IMR-90 (cell line): ENCODE results near the gene EHBP1. TPM values are rescaled to one million over a fixed set of nuclear protein-coding genes. Genes with fewer than 3 reads are reported as not detected.

ENCODE experiments used
- ATAC-seq: fragments of 200-7000 bp; cut with Tn5 transposase; 2 replicates; pipeline ENCODE4 v1.9.1; 2020; ENCODE audit warnings: low read depth, mild to moderate bottlenecking, moderate library complexity
- BruUV-seq: library from RNA; stranded (reverse); fragments of 400-500 nt; replicated peaks from 2 replicates; lab custom pipeline; 2021; lab: Mats Ljungman, UMichigan
- CTCF ChIA-PET: fragments of 300-600 bp; formaldehyde crosslinking; extraction: SDS; loops from one replicate; lab custom pipeline; 2021; ENCODE audit warnings: antibody characterized with exemption; lab: Yijun Ruan, JAX
- POLR2A ChIA-PET: fragments of 300-600 bp; sonication (Branson Sonifier 250); formaldehyde crosslinking; loops from one replicate; lab custom pipeline; 2022; ENCODE audit warnings: antibody characterized with exemption; ENCODE audit not compliant: unreplicated experiment; lab: Charles Lee
- DNase-seq: peaks from one replicate; pipeline ENCODE4 v3.0.0; 2013
- H2AFZ ChIP-seq: replicated peaks from 2 replicates; pipeline ENCODE3; 2013; ENCODE audit warnings: low read length, mild to moderate bottlenecking; ENCODE audit not compliant: poor library complexity
- H2AK5ac ChIP-seq: 2 replicates; pipeline ENCODE4 v1.6.1; 2013; ENCODE audit warnings: low read depth, low read length, inconsistent platforms
- H2AK9ac ChIP-seq: replicated peaks from 2 replicates; pipeline ENCODE3; 2013; ENCODE audit warnings: mild to moderate bottlenecking, low read depth, low read length, moderate library complexity; ENCODE audit not compliant: poor library complexity
- H2BK120ac ChIP-seq: 2 replicates; pipeline ENCODE4 v1.6.1; 2013; ENCODE audit warnings: low read depth, low read length, inconsistent platforms
- H2BK15ac ChIP-seq: 3 replicates; pipeline ENCODE4 v1.6.1; 2013; ENCODE audit warnings: low read depth, low read length, inconsistent platforms
- H2BK20ac ChIP-seq: 2 replicates; pipeline ENCODE4 v1.6.1; 2013; ENCODE audit warnings: low read depth, mild to moderate bottlenecking, inconsistent platforms, low read length, moderate library complexity
- H2BK5ac ChIP-seq: 2 replicates; pipeline ENCODE4 v1.6.1; 2013; ENCODE audit warnings: mild to moderate bottlenecking, low read depth, low read length, inconsistent platforms; ENCODE audit not compliant: poor library complexity, severe bottlenecking
- H3K14ac ChIP-seq: replicated peaks from 2 replicates; pipeline ENCODE4 v1.6.1; 2013; ENCODE audit warnings: low read depth, low read length, inconsistent platforms
- H3K18ac ChIP-seq: 2 replicates; pipeline ENCODE4 v1.6.1; 2013; ENCODE audit warnings: low read depth, low read length, control low read depth
- H3K23ac ChIP-seq: 2 replicates; pipeline ENCODE4 v1.6.1; 2013; ENCODE audit warnings: low read depth, low read length, inconsistent platforms
- H3K27ac ChIP-seq: 2 replicates; pipeline ENCODE4 v1.5.1; 2013; ENCODE audit warnings: mild to moderate bottlenecking, control low read depth, low read length; ENCODE audit not compliant: insufficient read depth
- H3K27me3 ChIP-seq: 2 replicates; pipeline ENCODE4 v1.6.1; 2013; ENCODE audit warnings: low read length; ENCODE audit not compliant: control insufficient read depth, insufficient read depth
- H3K36me3 ChIP-seq: 2 replicates; pipeline ENCODE4 v1.6.1; 2013; ENCODE audit warnings: low read length, mixed read lengths; ENCODE audit not compliant: control insufficient read depth, insufficient read depth
- H3K4ac ChIP-seq: 2 replicates; pipeline ENCODE4 v1.6.1; 2013; ENCODE audit warnings: low read depth, low read length, inconsistent platforms
- H3K4me1 ChIP-seq: 2 replicates; pipeline ENCODE4 v1.6.1; 2013; ENCODE audit warnings: low read length, mixed read lengths; ENCODE audit not compliant: control insufficient read depth, insufficient read depth
- H3K4me2 ChIP-seq: 2 replicates; pipeline ENCODE4 v1.6.1; 2013; ENCODE audit warnings: low read depth, mild to moderate bottlenecking, control low read depth, low read length, moderate library complexity
- H3K4me3 ChIP-seq: 2 replicates; pipeline ENCODE4 v1.5.1; 2013; ENCODE audit warnings: low read depth, mild to moderate bottlenecking, control low read depth, low read length, moderate library complexity; ENCODE audit not compliant: insufficient read depth
- H3K56ac ChIP-seq: 2 replicates; pipeline ENCODE4 v1.6.1; 2013; ENCODE audit warnings: low read length, inconsistent platforms; ENCODE audit not compliant: insufficient read depth; ENCODE audit errors: extremely low read depth
- H3K79me1 ChIP-seq, 2 experiments: 2 replicates each; pipeline ENCODE4 v1.6.1; 2013; ENCODE audit warnings: low read length in 2 of 2, inconsistent platforms in 1 of 2, low read depth in 1 of 2
- H3K9ac ChIP-seq: 2 replicates; pipeline ENCODE4 v1.6.1; 2013; ENCODE audit warnings: low read depth, low read length, control low read depth
- H3K9me1 ChIP-seq: 2 replicates; pipeline ENCODE4 v1.6.1; 2013; ENCODE audit warnings: low read length, inconsistent platforms; ENCODE audit not compliant: insufficient read depth
- H3K9me3 ChIP-seq: 2 replicates; pipeline ENCODE4 v1.6.1; 2013; ENCODE audit warnings: low read length; ENCODE audit not compliant: control insufficient read depth, insufficient read depth
- H4K20me1 ChIP-seq: 2 replicates; pipeline ENCODE4 v1.6.1; 2013; ENCODE audit warnings: low read length, inconsistent platforms; ENCODE audit not compliant: insufficient read depth
- H4K5ac ChIP-seq: 2 replicates; pipeline ENCODE4 v1.6.1; 2013; ENCODE audit warnings: mild to moderate bottlenecking, low read depth, low read length, control low read depth
- H4K8ac ChIP-seq, 2 experiments: 2 replicates each; pipeline ENCODE4 v1.6.1; 2013; ENCODE audit warnings: low read depth in 2 of 2, low read length in 2 of 2, control low read depth in 1 of 2, inconsistent platforms in 1 of 2
- H4K91ac ChIP-seq: 2 replicates; pipeline ENCODE4 v1.6.1; 2013; ENCODE audit warnings: low read depth, low read length, inconsistent platforms; ENCODE audit not compliant: insufficient read depth
- BHLHE40 ChIP-seq: fragments of 150-350 bp; IDR thresholded peaks from 2 replicates; pipeline ENCODE4 v1.6.1; 2016; ENCODE audit warnings: mild to moderate bottlenecking, low read depth, low read length
- CHD1 ChIP-seq: IDR thresholded peaks from 2 replicates; pipeline ENCODE4 v1.6.1; 2012; ENCODE audit warnings: low read depth, low read length, improper control_type of control experiment
- POLR2A ChIP-seq: IDR thresholded peaks from 2 replicates; pipeline ENCODE4 v1.6.1; 2012; ENCODE audit warnings: mild to moderate bottlenecking, low read depth, low read length
- RCOR1 ChIP-seq: IDR thresholded peaks from 2 replicates; pipeline ENCODE4 v1.6.1; 2012; ENCODE audit warnings: mild to moderate bottlenecking, low read length, improper control_type of control experiment; ENCODE audit not compliant: insufficient replicate concordance
- SMC3 ChIP-seq: fragments of 150-350 bp; IDR thresholded peaks from 2 replicates; pipeline ENCODE4 v1.6.1; 2016; ENCODE audit warnings: low read depth, mild to moderate bottlenecking, antibody characterized with exemption, low read length, moderate library complexity
- WGBS, 2 experiments: methylation state at CpG; one replicate each; pipeline versions ENCODE4 v1.1.5 to v1.1.7; 2013; ENCODE audit warnings: missing lambda C conversion rate in 2 of 2; ENCODE audit not compliant: insufficient read length in 1 of 2; ENCODE audit errors: extremely low coverage in 2 of 2; 5-methylcytosine and 5-hydroxymethylcytosine counted together
- dilution Hi-C: fragments of 300-500 bp; cut with HindIII; formaldehyde crosslinking; loops from one replicate; pipeline ENCODE4 v1.14.3; 2018; ENCODE audit warnings: low sequenced_read_pairs; ENCODE audit not compliant: unreplicated experiment
- in situ Hi-C: fragments of 300-500 bp; cut with MboI; formaldehyde crosslinking; loops from 3 replicates; pipeline ENCODE4 v1.14.3; 2019; ENCODE audit warnings: low sequenced_read_pairs, inconsistent platforms, mixed read lengths
- intact Hi-C: fragments of 100-400 bp; cut with micrococcal nuclease; formaldehyde crosslinking; loops from 2 replicates; pipeline ENCODE4 v1.10.0; 2022
- polyA plus RNA-seq, 3 experiments: library from polyadenylated mRNA; depleted of rRNA; stranded (reverse); fragments of >200 nt; gene quantifications; 2 replicates each; pipeline ENCODE4 v1.2.3, GENCODE V29; 2012; ENCODE audit warnings: low replicate concordance in 1 of 3
- total RNA-seq: library from RNA; depleted of rRNA; stranded (reverse); fragments of >200 nt; gene quantifications from 2 replicates; pipeline ENCODE4 v1.2.3, GENCODE V29; 2012
- TF ChIP-seq, protein P1 (sequence below): conservative IDR thresholded peaks from 2 replicates; pipeline ENCODE4 v1.5.1; 2012; ENCODE audit warnings: mild to moderate bottlenecking, low read depth, low read length, improper control_type of control experiment
- TF ChIP-seq, protein P2 (sequence below): fragments of 150-350 bp; IDR thresholded peaks from 2 replicates; pipeline ENCODE4 v1.6.1; 2016; ENCODE audit warnings: low read depth, mild to moderate bottlenecking, low read length, moderate library complexity, borderline replicate concordance

The EHBP1 gene
- total and polyA plus RNA-seq, 2 of the 4 experiments (the other 2 are of a cell fraction) = 28.3 to 44.4 TPM

DNA sequence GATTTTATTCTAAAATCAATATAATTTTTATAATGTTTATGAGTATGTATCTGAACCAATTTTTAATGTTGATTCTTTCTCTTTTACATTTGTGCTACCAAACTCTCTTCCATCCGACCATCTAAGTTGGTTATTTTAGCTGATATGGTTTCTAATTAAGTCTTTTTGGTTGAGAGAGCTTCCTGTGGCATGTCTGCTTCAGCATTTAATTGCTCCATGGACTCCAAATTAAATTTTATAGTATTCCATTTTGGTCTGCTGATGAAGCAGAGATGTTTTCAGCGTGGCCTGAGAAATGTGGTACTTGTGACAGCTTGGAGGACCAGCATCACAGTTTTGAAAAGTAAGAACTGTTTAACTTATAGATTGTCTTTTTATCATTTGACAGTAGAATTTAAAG is 105.6 kb downstream of the EHBP1 start:
- dilution Hi-C loops (no loop called here), intact Hi-C loops (no loop called here), in situ Hi-C loops (no loop called here)
- no peaks in the 10 kb centered on the region for H3K27me3 ChIP-seq
- ATAC-seq (no peak), DNase-seq (no peak)
- no peak overlapping the region for H3K4me2 ChIP-seq
- no peak overlapping the region for H2AK9ac ChIP-seq
- no peak overlapping the region for H3K23ac ChIP-seq
- CTCF ChIA-PET = interaction anchor here (1.0 kb wide), 1 partner anchor 354 kb away, joined by 3 read pairs; no protein-coding TSS in a partner anchor
- H3K4me3 ChIP-seq = no peak overlapping the region
- H3K79me1 ChIP-seq = peaks cover 29 to 42% of the 10 kb centered on the region in 2 experiments; a peak in 3 of 4 replicates
- H2BK20ac ChIP-seq = no peak overlapping the region
- no peak overlapping the region for H3K18ac ChIP-seq
- peaks cover 5% of the 10 kb centered on the region; the same call in 1 of the 2 replicates for H3K9me3 ChIP-seq
- WGBS, 2 experiments = no CpG with 5 or more reads among the region's 2 CpGs
- 0 out of 2 replicates have a peak, but pooled peaks cover 1% of the 10 kb centered on the region for H3K36me3 ChIP-seq
- no peak overlapping the region for H3K56ac ChIP-seq
- no peak overlapping the region for H2BK15ac ChIP-seq
- H2AK5ac ChIP-seq = no peak overlapping the region
- peaks cover 11% of the 10 kb centered on the region for H3K9me1 ChIP-seq
- no peak overlapping the region for H3K4ac ChIP-seq
- H4K20me1 ChIP-seq = peaks cover 14% of the 10 kb centered on the region; the same call in 1 of the 2 replicates
- H2BK5ac ChIP-seq = no peak overlapping the region
- no peak overlapping the region for H2BK120ac ChIP-seq
- no peak overlapping the region for H4K8ac ChIP-seq
- no peak overlapping the region for H4K91ac ChIP-seq
- TF ChIP-seq, protein P1, sequence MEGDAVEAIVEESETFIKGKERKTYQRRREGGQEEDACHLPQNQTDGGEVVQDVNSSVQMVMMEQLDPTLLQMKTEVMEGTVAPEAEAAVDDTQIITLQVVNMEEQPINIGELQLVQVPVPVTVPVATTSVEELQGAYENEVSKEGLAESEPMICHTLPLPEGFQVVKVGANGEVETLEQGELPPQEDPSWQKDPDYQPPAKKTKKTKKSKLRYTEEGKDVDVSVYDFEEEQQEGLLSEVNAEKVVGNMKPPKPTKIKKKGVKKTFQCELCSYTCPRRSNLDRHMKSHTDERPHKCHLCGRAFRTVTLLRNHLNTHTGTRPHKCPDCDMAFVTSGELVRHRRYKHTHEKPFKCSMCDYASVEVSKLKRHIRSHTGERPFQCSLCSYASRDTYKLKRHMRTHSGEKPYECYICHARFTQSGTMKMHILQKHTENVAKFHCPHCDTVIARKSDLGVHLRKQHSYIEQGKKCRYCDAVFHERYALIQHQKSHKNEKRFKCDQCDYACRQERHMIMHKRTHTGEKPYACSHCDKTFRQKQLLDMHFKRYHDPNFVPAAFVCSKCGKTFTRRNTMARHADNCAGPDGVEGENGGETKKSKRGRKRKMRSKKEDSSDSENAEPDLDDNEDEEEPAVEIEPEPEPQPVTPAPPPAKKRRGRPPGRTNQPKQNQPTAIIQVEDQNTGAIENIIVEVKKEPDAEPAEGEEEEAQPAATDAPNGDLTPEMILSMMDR = no peak
- TF ChIP-seq CHD1 (no peak), BHLHE40 (no peak), SMC3 (no peak), POLR2A (no peak), RCOR1 (no peak)
- TF ChIP-seq, protein P2, sequence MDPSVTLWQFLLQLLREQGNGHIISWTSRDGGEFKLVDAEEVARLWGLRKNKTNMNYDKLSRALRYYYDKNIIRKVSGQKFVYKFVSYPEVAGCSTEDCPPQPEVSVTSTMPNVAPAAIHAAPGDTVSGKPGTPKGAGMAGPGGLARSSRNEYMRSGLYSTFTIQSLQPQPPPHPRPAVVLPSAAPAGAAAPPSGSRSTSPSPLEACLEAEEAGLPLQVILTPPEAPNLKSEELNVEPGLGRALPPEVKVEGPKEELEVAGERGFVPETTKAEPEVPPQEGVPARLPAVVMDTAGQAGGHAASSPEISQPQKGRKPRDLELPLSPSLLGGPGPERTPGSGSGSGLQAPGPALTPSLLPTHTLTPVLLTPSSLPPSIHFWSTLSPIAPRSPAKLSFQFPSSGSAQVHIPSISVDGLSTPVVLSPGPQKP = no peak
- no peak overlapping the region for H3K9ac ChIP-seq
- H2AFZ ChIP-seq = no peak overlapping the region
- POLR2A ChIA-PET = no interaction called here
- no peak overlapping the region for H3K27ac ChIP-seq
- no peak overlapping the region for H3K14ac ChIP-seq
- H3K4me1 ChIP-seq = peaks cover 4% of the 10 kb centered on the region
- no TSS peak for BruUV-seq
- no peak overlapping the region for H4K5ac ChIP-seq
